IMR-90 (cell line): ENCODE results near the gene ESR2. TPM values are rescaled to one million over a fixed set of nuclear protein-coding genes. Genes with fewer than 3 reads are reported as not detected.

Experiments
- ATAC-seq: fragments of 200-7000 bp; cut with Tn5 transposase; 2 replicates; pipeline ENCODE4 v1.9.1; 2020; ENCODE audit warnings: low read depth, mild to moderate bottlenecking, moderate library complexity
- BruUV-seq: library from RNA; stranded (reverse); fragments of 400-500 nt; replicated peaks from 2 replicates; lab custom pipeline; 2021; lab: Mats Ljungman, UMichigan
- CTCF ChIA-PET: fragments of 300-600 bp; formaldehyde crosslinking; extraction: SDS; loops from one replicate; lab custom pipeline; 2021; ENCODE audit warnings: antibody characterized with exemption; lab: Yijun Ruan, JAX
- POLR2A ChIA-PET: fragments of 300-600 bp; sonication (Branson Sonifier 250); formaldehyde crosslinking; loops from one replicate; lab custom pipeline; 2022; ENCODE audit warnings: antibody characterized with exemption; ENCODE audit not compliant: unreplicated experiment; lab: Charles Lee
- DNase-seq: peaks from one replicate; pipeline ENCODE4 v3.0.0; 2013
- H2AFZ ChIP-seq: replicated peaks from 2 replicates; pipeline ENCODE3; 2013; ENCODE audit warnings: low read length, mild to moderate bottlenecking; ENCODE audit not compliant: poor library complexity
- H2AK5ac ChIP-seq: 2 replicates; pipeline ENCODE4 v1.6.1; 2013; ENCODE audit warnings: low read depth, low read length, inconsistent platforms
- H2AK9ac ChIP-seq: replicated peaks from 2 replicates; pipeline ENCODE3; 2013; ENCODE audit warnings: mild to moderate bottlenecking, low read depth, low read length, moderate library complexity; ENCODE audit not compliant: poor library complexity
- H2BK120ac ChIP-seq: 2 replicates; pipeline ENCODE4 v1.6.1; 2013; ENCODE audit warnings: low read depth, low read length, inconsistent platforms
- H2BK15ac ChIP-seq: 3 replicates; pipeline ENCODE4 v1.6.1; 2013; ENCODE audit warnings: low read depth, low read length, inconsistent platforms
- H2BK20ac ChIP-seq: 2 replicates; pipeline ENCODE4 v1.6.1; 2013; ENCODE audit warnings: low read depth, mild to moderate bottlenecking, inconsistent platforms, low read length, moderate library complexity
- H2BK5ac ChIP-seq: 2 replicates; pipeline ENCODE4 v1.6.1; 2013; ENCODE audit warnings: mild to moderate bottlenecking, low read depth, low read length, inconsistent platforms; ENCODE audit not compliant: poor library complexity, severe bottlenecking
- H3K14ac ChIP-seq: replicated peaks from 2 replicates; pipeline ENCODE4 v1.6.1; 2013; ENCODE audit warnings: low read depth, low read length, inconsistent platforms
- H3K18ac ChIP-seq: 2 replicates; pipeline ENCODE4 v1.6.1; 2013; ENCODE audit warnings: low read depth, low read length, control low read depth
- H3K23ac ChIP-seq: 2 replicates; pipeline ENCODE4 v1.6.1; 2013; ENCODE audit warnings: low read depth, low read length, inconsistent platforms
- H3K27ac ChIP-seq: 2 replicates; pipeline ENCODE4 v1.5.1; 2013; ENCODE audit warnings: mild to moderate bottlenecking, control low read depth, low read length; ENCODE audit not compliant: insufficient read depth
- H3K27me3 ChIP-seq: 2 replicates; pipeline ENCODE4 v1.6.1; 2013; ENCODE audit warnings: low read length; ENCODE audit not compliant: control insufficient read depth, insufficient read depth
- H3K36me3 ChIP-seq: 2 replicates; pipeline ENCODE4 v1.6.1; 2013; ENCODE audit warnings: low read length, mixed read lengths; ENCODE audit not compliant: control insufficient read depth, insufficient read depth
- H3K4ac ChIP-seq: 2 replicates; pipeline ENCODE4 v1.6.1; 2013; ENCODE audit warnings: low read depth, low read length, inconsistent platforms
- H3K4me1 ChIP-seq: 2 replicates; pipeline ENCODE4 v1.6.1; 2013; ENCODE audit warnings: low read length, mixed read lengths; ENCODE audit not compliant: control insufficient read depth, insufficient read depth
- H3K4me2 ChIP-seq: 2 replicates; pipeline ENCODE4 v1.6.1; 2013; ENCODE audit warnings: low read depth, mild to moderate bottlenecking, control low read depth, low read length, moderate library complexity
- H3K4me3 ChIP-seq: 2 replicates; pipeline ENCODE4 v1.5.1; 2013; ENCODE audit warnings: low read depth, mild to moderate bottlenecking, control low read depth, low read length, moderate library complexity; ENCODE audit not compliant: insufficient read depth
- H3K56ac ChIP-seq: 2 replicates; pipeline ENCODE4 v1.6.1; 2013; ENCODE audit warnings: low read length, inconsistent platforms; ENCODE audit not compliant: insufficient read depth; ENCODE audit errors: extremely low read depth
- H3K79me1 ChIP-seq, 2 experiments: 2 replicates each; pipeline ENCODE4 v1.6.1; 2013; ENCODE audit warnings: low read length in 2 of 2, inconsistent platforms in 1 of 2, low read depth in 1 of 2
- H3K9ac ChIP-seq: 2 replicates; pipeline ENCODE4 v1.6.1; 2013; ENCODE audit warnings: low read depth, low read length, control low read depth
- H3K9me1 ChIP-seq: 2 replicates; pipeline ENCODE4 v1.6.1; 2013; ENCODE audit warnings: low read length, inconsistent platforms; ENCODE audit not compliant: insufficient read depth
- H3K9me3 ChIP-seq: 2 replicates; pipeline ENCODE4 v1.6.1; 2013; ENCODE audit warnings: low read length; ENCODE audit not compliant: control insufficient read depth, insufficient read depth
- H4K20me1 ChIP-seq: 2 replicates; pipeline ENCODE4 v1.6.1; 2013; ENCODE audit warnings: low read length, inconsistent platforms; ENCODE audit not compliant: insufficient read depth
- H4K5ac ChIP-seq: 2 replicates; pipeline ENCODE4 v1.6.1; 2013; ENCODE audit warnings: mild to moderate bottlenecking, low read depth, low read length, control low read depth
- H4K8ac ChIP-seq, 2 experiments: 2 replicates each; pipeline ENCODE4 v1.6.1; 2013; ENCODE audit warnings: low read depth in 2 of 2, low read length in 2 of 2, control low read depth in 1 of 2, inconsistent platforms in 1 of 2
- H4K91ac ChIP-seq: 2 replicates; pipeline ENCODE4 v1.6.1; 2013; ENCODE audit warnings: low read depth, low read length, inconsistent platforms; ENCODE audit not compliant: insufficient read depth
- BHLHE40 ChIP-seq: fragments of 150-350 bp; IDR thresholded peaks from 2 replicates; pipeline ENCODE4 v1.6.1; 2016; ENCODE audit warnings: mild to moderate bottlenecking, low read depth, low read length
- CHD1 ChIP-seq: IDR thresholded peaks from 2 replicates; pipeline ENCODE4 v1.6.1; 2012; ENCODE audit warnings: low read depth, low read length, improper control_type of control experiment
- MAFK ChIP-seq: IDR thresholded peaks from 2 replicates; pipeline ENCODE4 v1.6.1; 2012; ENCODE audit warnings: low read depth, low read length, improper control_type of control experiment
- MAZ ChIP-seq: IDR thresholded peaks from 2 replicates; pipeline ENCODE4 v1.6.1; 2012; ENCODE audit warnings: low read depth, mild to moderate bottlenecking, low read length, improper control_type of control experiment, moderate library complexity, borderline replicate concordance
- MXI1 ChIP-seq: IDR thresholded peaks from 2 replicates; pipeline ENCODE4 v1.6.1; 2012; ENCODE audit warnings: low read depth, mild to moderate bottlenecking, low read length, moderate library complexity, borderline replicate concordance
- POLR2A ChIP-seq: IDR thresholded peaks from 2 replicates; pipeline ENCODE4 v1.6.1; 2012; ENCODE audit warnings: mild to moderate bottlenecking, low read depth, low read length
- RAD21 ChIP-seq: IDR thresholded peaks from 2 replicates; pipeline ENCODE4 v1.6.1; 2012; ENCODE audit warnings: low read length, improper control_type of control experiment
- RCOR1 ChIP-seq: IDR thresholded peaks from 2 replicates; pipeline ENCODE4 v1.6.1; 2012; ENCODE audit warnings: mild to moderate bottlenecking, low read length, improper control_type of control experiment; ENCODE audit not compliant: insufficient replicate concordance
- WGBS, 2 experiments: methylation state at CpG; one replicate each; pipeline versions ENCODE4 v1.1.5 to v1.1.7; 2013; ENCODE audit warnings: missing lambda C conversion rate in 2 of 2; ENCODE audit not compliant: insufficient read length in 1 of 2; ENCODE audit errors: extremely low coverage in 2 of 2; 5-methylcytosine and 5-hydroxymethylcytosine counted together
- dilution Hi-C: fragments of 300-500 bp; cut with HindIII; formaldehyde crosslinking; loops from one replicate; pipeline ENCODE4 v1.14.3; 2018; ENCODE audit warnings: low sequenced_read_pairs; ENCODE audit not compliant: unreplicated experiment
- in situ Hi-C: fragments of 300-500 bp; cut with MboI; formaldehyde crosslinking; loops from 3 replicates; pipeline ENCODE4 v1.14.3; 2019; ENCODE audit warnings: low sequenced_read_pairs, inconsistent platforms, mixed read lengths
- intact Hi-C: fragments of 100-400 bp; cut with micrococcal nuclease; formaldehyde crosslinking; loops from 2 replicates; pipeline ENCODE4 v1.10.0; 2022
- polyA plus RNA-seq, 3 experiments: library from polyadenylated mRNA; depleted of rRNA; stranded (reverse); fragments of >200 nt; gene quantifications; 2 replicates each; pipeline ENCODE4 v1.2.3, GENCODE V29; 2012; ENCODE audit warnings: low replicate concordance in 1 of 3
- total RNA-seq: library from RNA; depleted of rRNA; stranded (reverse); fragments of >200 nt; gene quantifications from 2 replicates; pipeline ENCODE4 v1.2.3, GENCODE V29; 2012
- TF ChIP-seq, protein P1 (sequence below): fragments of 150-350 bp; IDR thresholded peaks from 2 replicates; pipeline ENCODE4 v1.6.1; 2017; ENCODE audit warnings: mild to moderate bottlenecking, antibody characterized with exemption, low read length, low read depth
- TF ChIP-seq, protein P2 (sequence below): fragments of 150-350 bp; IDR thresholded peaks from 2 replicates; pipeline ENCODE4 v1.6.1; 2016; ENCODE audit warnings: low read depth, mild to moderate bottlenecking, low read length, moderate library complexity, borderline replicate concordance

ESR2 gene
- total and polyA plus RNA-seq, 2 of the 4 experiments (the other 2 are of a cell fraction), result under 0.01 to 0.03 TPM

DNA sequence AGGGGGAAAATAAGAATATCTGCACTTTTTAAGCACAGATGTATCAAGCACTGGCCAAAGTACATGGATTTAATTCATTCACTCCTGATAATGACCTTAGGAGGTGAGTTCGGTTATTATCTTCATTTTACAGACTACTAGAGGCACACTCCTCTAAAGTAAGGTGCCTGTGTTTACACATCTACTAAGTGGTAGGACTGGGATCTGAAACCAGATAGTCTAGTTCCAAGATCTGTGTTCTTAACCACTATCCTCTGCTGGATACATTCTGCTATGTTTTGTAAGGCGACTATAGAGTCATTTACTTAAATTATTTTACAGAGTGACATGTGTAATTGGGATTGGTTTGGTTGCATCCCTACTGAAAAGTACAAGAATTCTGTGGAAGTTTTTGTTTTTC lies 175.3 kb downstream of the ESR2 start:
- H3K4ac ChIP-seq, result no peak overlapping the region
- no peak overlapping the region for H3K56ac ChIP-seq
- no peaks in the 10 kb centered on the region for H3K79me1 ChIP-seq
- H2BK15ac ChIP-seq, result no peak overlapping the region
- peaks cover 1% of the 10 kb centered on the region; the same call in 1 of the 2 replicates for H3K36me3 ChIP-seq
- CTCF ChIA-PET, result no interaction called here
- no peak overlapping the region for H3K14ac ChIP-seq
- no peak overlapping the region for H3K9ac ChIP-seq
- no peak overlapping the region for H3K4me2 ChIP-seq
- DNase-seq (no peak), ATAC-seq (no peak)
- no peak overlapping the region for H4K5ac ChIP-seq
- in situ Hi-C loops (no loop called here), intact Hi-C loops (no loop called here), dilution Hi-C loops (no loop called here)
- H2BK120ac ChIP-seq, result no peak overlapping the region
- no peak overlapping the region for H3K4me3 ChIP-seq
- H4K8ac ChIP-seq, result no peak overlapping the region
- no peak overlapping the region for H2BK20ac ChIP-seq
- H3K4me1 ChIP-seq, result no peaks in the 10 kb centered on the region
- no peaks in the 10 kb centered on the region for H3K9me3 ChIP-seq
- TF ChIP-seq MAFK, result no peak
- TF ChIP-seq RCOR1, result no peak
- TF ChIP-seq POLR2A, result no peak
- TF ChIP-seq, protein P1, sequence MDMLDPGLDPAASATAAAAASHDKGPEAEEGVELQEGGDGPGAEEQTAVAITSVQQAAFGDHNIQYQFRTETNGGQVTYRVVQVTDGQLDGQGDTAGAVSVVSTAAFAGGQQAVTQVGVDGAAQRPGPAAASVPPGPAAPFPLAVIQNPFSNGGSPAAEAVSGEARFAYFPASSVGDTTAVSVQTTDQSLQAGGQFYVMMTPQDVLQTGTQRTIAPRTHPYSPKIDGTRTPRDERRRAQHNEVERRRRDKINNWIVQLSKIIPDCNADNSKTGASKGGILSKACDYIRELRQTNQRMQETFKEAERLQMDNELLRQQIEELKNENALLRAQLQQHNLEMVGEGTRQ, result no peak
- no peak for TF ChIP-seq CHD1
- TF ChIP-seq BHLHE40, result no peak
- no peak for TF ChIP-seq MXI1
- no peak for TF ChIP-seq MAZ
- TF ChIP-seq, protein P2, sequence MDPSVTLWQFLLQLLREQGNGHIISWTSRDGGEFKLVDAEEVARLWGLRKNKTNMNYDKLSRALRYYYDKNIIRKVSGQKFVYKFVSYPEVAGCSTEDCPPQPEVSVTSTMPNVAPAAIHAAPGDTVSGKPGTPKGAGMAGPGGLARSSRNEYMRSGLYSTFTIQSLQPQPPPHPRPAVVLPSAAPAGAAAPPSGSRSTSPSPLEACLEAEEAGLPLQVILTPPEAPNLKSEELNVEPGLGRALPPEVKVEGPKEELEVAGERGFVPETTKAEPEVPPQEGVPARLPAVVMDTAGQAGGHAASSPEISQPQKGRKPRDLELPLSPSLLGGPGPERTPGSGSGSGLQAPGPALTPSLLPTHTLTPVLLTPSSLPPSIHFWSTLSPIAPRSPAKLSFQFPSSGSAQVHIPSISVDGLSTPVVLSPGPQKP, result no peak
- no peak for TF ChIP-seq RAD21
- no TSS peak for BruUV-seq
- H2BK5ac ChIP-seq, result no peak overlapping the region
- WGBS, 2 experiments, result no CpG with 5 or more reads among the region's 2 CpGs
- no peak overlapping the region for H3K27ac ChIP-seq
- no peak overlapping the region for H3K23ac ChIP-seq
- POLR2A ChIA-PET, result no interaction called here
- no peak overlapping the region for H4K91ac ChIP-seq
- H2AK5ac ChIP-seq, result no peak overlapping the region
- no peaks in the 10 kb centered on the region for H3K27me3 ChIP-seq
- no peaks in the 10 kb centered on the region; the same call in 1 of the 2 replicates for H3K9me1 ChIP-seq
- no peak overlapping the region for H3K18ac ChIP-seq
- H2AK9ac ChIP-seq, result no peak overlapping the region
- no peak overlapping the region for H2AFZ ChIP-seq
- H4K20me1 ChIP-seq, result no peaks in the 10 kb centered on the region
